Measurements from ENCODE around the gene MGMT.

MGMT gene

GRCh38 chr10:129707406-129708388 lies 240.7 kb downstream of the MGMT start:
- no peaks in the 10 kb centered on the region for H3K36me3 ChIP-seq (ENCODE audit: insufficient read depth, insufficient read length, low read length)

DNA sequence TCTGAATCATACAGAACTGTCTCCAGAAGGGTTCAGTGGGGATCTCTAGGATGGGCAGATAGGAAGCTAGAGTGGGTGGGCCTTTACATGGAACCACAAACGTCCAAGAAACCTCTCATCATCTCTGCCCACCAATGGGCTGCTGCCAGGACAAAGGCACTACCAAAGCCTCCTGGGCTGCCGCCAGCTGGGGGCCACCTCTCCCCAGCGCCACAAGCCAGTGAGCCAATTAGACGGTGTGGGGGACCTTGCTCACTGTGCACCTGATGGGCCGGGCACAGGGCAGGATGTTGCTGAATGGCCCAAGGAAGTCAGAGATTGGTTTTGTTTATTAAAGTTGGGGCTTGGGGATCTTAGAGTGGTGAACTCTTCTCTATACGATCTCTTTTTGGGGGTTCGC lies 242.1 kb downstream of the MGMT start:
- Histone ChIP-seq H3K9ac (ENCODE audit: insufficient read length, low read depth) (no peak overlapping the region), H3K27me3 (ENCODE audit: insufficient read depth, insufficient read length) (no peaks in the 10 kb centered on the region), H3K4me3 (ENCODE audit: insufficient read length, low read depth) (no peak overlapping the region), H3K36me3 (ENCODE audit: insufficient read depth, insufficient read length, low read length) (no peaks in the 10 kb centered on the region), H3K4me1 (ENCODE audit: insufficient read depth, insufficient read length) (peaks cover 6% of the 10 kb centered on the region), H3K9me3 (ENCODE audit: insufficient read depth, low read length) (no peaks in the 10 kb centered on the region)
- TF ChIP-seq YY1 (IDR thresholded peaks at IDR 0.05; ENCODE audit: insufficient read depth, insufficient read length) (no peak), ZNF274 (IDR thresholded peaks at IDR 0.05; ENCODE audit: low read depth, low read length) (no peak), SUZ12 (IDR thresholded peaks at IDR 0.05; ENCODE audit: extremely low read depth, insufficient read depth, insufficient read length) (no peak)
- no peak for DNase-seq (ENCODE audit: low read depth, low spot score)

More at GRCh38 chr10:129707406-129708388, 240.7 kb downstream of the MGMT start:
- Histone ChIP-seq H3K9me3 (ENCODE audit: insufficient read depth, low read length) (no peaks in the 10 kb centered on the region), H3K4me1 (ENCODE audit: insufficient read depth, insufficient read length) (peaks cover 6% of the 10 kb centered on the region), H3K4me3 (ENCODE audit: insufficient read length, low read depth) (no peak overlapping the region), H3K27me3 (ENCODE audit: insufficient read depth, insufficient read length) (no peaks in the 10 kb centered on the region), H3K9ac (ENCODE audit: insufficient read length, low read depth) (no peak overlapping the region)
- TF ChIP-seq YY1 (IDR thresholded peaks at IDR 0.05; ENCODE audit: insufficient read depth, insufficient read length) (no peak), SUZ12 (IDR thresholded peaks at IDR 0.05; ENCODE audit: extremely low read depth, insufficient read depth, insufficient read length) (no peak), ZNF274 (IDR thresholded peaks at IDR 0.05; ENCODE audit: low read depth, low read length) (no peak)
- DNase-seq (ENCODE audit: low read depth, low spot score), result no peak

GRCh38 chr10:129709627-129710509 lies 242.8 kb downstream of the MGMT start:
- Histone ChIP-seq H3K4me3 (ENCODE audit: insufficient read length, low read depth) (no peak overlapping the region), H3K9me3 (ENCODE audit: insufficient read depth, low read length) (no peaks in the 10 kb centered on the region), H3K36me3 (ENCODE audit: insufficient read depth, insufficient read length, low read length) (no peaks in the 10 kb centered on the region), H3K27me3 (ENCODE audit: insufficient read depth, insufficient read length) (no peaks in the 10 kb centered on the region), H3K4me1 (ENCODE audit: insufficient read depth, insufficient read length) (peaks cover 5% of the 10 kb centered on the region), H3K9ac (ENCODE audit: insufficient read length, low read depth) (no peak overlapping the region)
- no peak for TF ChIP-seq YY1 (IDR thresholded peaks at IDR 0.05; ENCODE audit: insufficient read depth, insufficient read length)
- TF ChIP-seq SUZ12 (IDR thresholded peaks at IDR 0.05; ENCODE audit: extremely low read depth, insufficient read depth, insufficient read length), result no peak
- TF ChIP-seq ZNF274 (IDR thresholded peaks at IDR 0.05; ENCODE audit: low read depth, low read length), result no peak
- no peak for DNase-seq (ENCODE audit: low read depth, low spot score)

DNA sequence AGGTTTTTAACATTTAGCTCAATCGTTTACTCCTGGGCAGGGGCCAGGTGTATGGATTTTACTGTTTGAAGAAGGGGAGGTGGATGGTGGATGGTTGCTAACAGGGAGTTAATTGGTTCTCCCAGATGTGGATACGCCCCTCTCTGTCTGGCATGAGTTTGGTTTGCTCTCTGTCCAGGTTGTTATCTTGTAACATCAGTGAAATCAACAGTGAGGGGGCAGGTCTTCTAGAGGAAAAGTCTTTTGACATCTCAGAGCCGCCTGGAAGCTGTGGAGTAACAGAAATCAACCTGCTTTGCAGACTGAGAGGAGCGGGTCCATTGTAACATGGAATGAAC lies 243.4 kb downstream of the MGMT start:
- no peak overlapping the region for H3K9ac ChIP-seq (ENCODE audit: insufficient read length, low read depth)
- no peaks in the 10 kb centered on the region for H3K9me3 ChIP-seq (ENCODE audit: insufficient read depth, low read length)
- H3K4me3 ChIP-seq (ENCODE audit: insufficient read length, low read depth), result no peak overlapping the region
- no peak for DNase-seq (ENCODE audit: low read depth, low spot score)
- peaks cover 5% of the 10 kb centered on the region for H3K4me1 ChIP-seq (ENCODE audit: insufficient read depth, insufficient read length)
- no peak for TF ChIP-seq ZNF274 (IDR thresholded peaks at IDR 0.05; ENCODE audit: low read depth, low read length)
- TF ChIP-seq YY1 (IDR thresholded peaks at IDR 0.05; ENCODE audit: insufficient read depth, insufficient read length), result no peak
- no peak for TF ChIP-seq SUZ12 (IDR thresholded peaks at IDR 0.05; ENCODE audit: extremely low read depth, insufficient read depth, insufficient read length)
- no peaks in the 10 kb centered on the region for H3K27me3 ChIP-seq (ENCODE audit: insufficient read depth, insufficient read length)
- H3K36me3 ChIP-seq (ENCODE audit: insufficient read depth, insufficient read length, low read length), result no peaks in the 10 kb centered on the region

DNA sequence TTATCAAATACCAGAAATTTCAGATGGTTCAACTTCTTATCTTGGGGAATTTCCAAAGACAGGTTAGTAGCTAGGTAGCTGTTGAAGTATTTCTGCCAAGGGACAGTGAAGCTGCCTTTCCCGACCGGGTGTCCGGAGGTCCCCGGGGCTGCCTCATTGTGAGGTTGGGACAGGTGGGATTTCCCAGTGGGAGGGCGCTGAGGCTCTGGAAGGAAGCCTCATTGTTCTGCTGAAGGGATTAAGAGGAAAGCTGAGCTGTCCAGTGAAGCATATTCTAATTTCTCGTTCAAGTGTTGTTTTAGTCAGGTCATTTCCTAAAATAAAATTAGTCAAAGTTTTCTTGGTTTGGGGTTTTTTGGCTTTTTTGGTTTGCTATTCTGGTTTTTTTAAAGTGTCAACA lies 244.2 kb downstream of the MGMT start:
- TF ChIP-seq SUZ12 (IDR thresholded peaks at IDR 0.05; ENCODE audit: extremely low read depth, insufficient read depth, insufficient read length) (no peak), YY1 (IDR thresholded peaks at IDR 0.05; ENCODE audit: insufficient read depth, insufficient read length) (no peak), ZNF274 (IDR thresholded peaks at IDR 0.05; ENCODE audit: low read depth, low read length) (no peak)
- Histone ChIP-seq H3K9ac (ENCODE audit: insufficient read length, low read depth) (no peak overlapping the region), H3K27me3 (ENCODE audit: insufficient read depth, insufficient read length) (no peaks in the 10 kb centered on the region), H3K4me3 (ENCODE audit: insufficient read length, low read depth) (no peak overlapping the region), H3K36me3 (ENCODE audit: insufficient read depth, insufficient read length, low read length) (no peaks in the 10 kb centered on the region), H3K9me3 (ENCODE audit: insufficient read depth, low read length) (no peaks in the 10 kb centered on the region), H3K4me1 (ENCODE audit: insufficient read depth, insufficient read length) (peaks cover 5% of the 10 kb centered on the region)
- DNase-seq (ENCODE audit: low read depth, low spot score), result no peak

GRCh38 chr10:129712000-129712399 lies 245.0 kb downstream of the MGMT start:
- Histone ChIP-seq H3K9me3 (ENCODE audit: insufficient read depth, low read length) (no peaks in the 10 kb centered on the region), H3K4me1 (ENCODE audit: insufficient read depth, insufficient read length) (peaks cover 5% of the 10 kb centered on the region), H3K27me3 (ENCODE audit: insufficient read depth, insufficient read length) (no peaks in the 10 kb centered on the region), H3K9ac (ENCODE audit: insufficient read length, low read depth) (no peak overlapping the region), H3K36me3 (ENCODE audit: insufficient read depth, insufficient read length, low read length) (no peaks in the 10 kb centered on the region), H3K4me3 (ENCODE audit: insufficient read length, low read depth) (no peak overlapping the region)
- no peak for TF ChIP-seq ZNF274 (IDR thresholded peaks at IDR 0.05; ENCODE audit: low read depth, low read length)
- no peak for TF ChIP-seq YY1 (IDR thresholded peaks at IDR 0.05; ENCODE audit: insufficient read depth, insufficient read length)
- no peak for TF ChIP-seq SUZ12 (IDR thresholded peaks at IDR 0.05; ENCODE audit: extremely low read depth, insufficient read depth, insufficient read length)
- no peak for DNase-seq (ENCODE audit: low read depth, low spot score)
